Testis (tissue), 3 donors: ENCODE measurements around the gene STAG1. TPM values are rescaled to one million over a fixed set of nuclear protein-coding genes. Genes with fewer than 3 reads are reported as not detected.
"Not testable (repeated sequence)": the region's sequence is repeated elsewhere in the genome, so short reads cannot be mapped to it uniquely, and the experiment has no call there.

ENCODE experiments used
- DNase-seq: peaks from one replicate; pipeline ENCODE4 v3.0.0-alpha.2; 2019
- H3K27ac ChIP-seq, 2 donors: fragments of 200-600 bp; sonication (generic); one replicate each; pipeline ENCODE4 v1.5.1; 2019
- H3K27me3 ChIP-seq: fragments of 200-600 bp; sonication (generic); one replicate; pipeline ENCODE4 v1.5.1; 2019
- H3K36me3 ChIP-seq: fragments of 200-600 bp; sonication (generic); one replicate; pipeline ENCODE4 v1.5.1; 2017; ENCODE audit warnings: low read depth; ENCODE audit errors: missing control alignments
- H3K4me1 ChIP-seq: fragments of 200-600 bp; sonication (generic); one replicate; pipeline ENCODE4 v1.5.1; 2019
- H3K4me3 ChIP-seq, 2 donors: fragments of 200-600 bp; sonication (generic); one replicate each; pipeline ENCODE4 v1.5.1; 2017 to 2019
- H3K9me3 ChIP-seq: fragments of 200-600 bp; sonication (generic); one replicate; pipeline ENCODE4 v1.5.1; 2017
- CTCF ChIP-seq, 3 experiments: fragments of 450-650 bp in 2 of 3; fragments of 200-600 bp in 1 of 3; sonication (generic) in 1 of 3; IDR thresholded peaks; one replicate each; pipeline ENCODE4 v1.5.1; 2016 to 2019; ENCODE audit warnings: antibody characterized with exemption in 3 of 3, mild to moderate bottlenecking in 2 of 3, moderate library complexity in 1 of 3
- POLR2A ChIP-seq: fragments of 450-650 bp; IDR thresholded peaks from one replicate; pipeline ENCODE4 v1.6.1; 2017; ENCODE audit warnings: antibody characterized with exemption, mild to moderate bottlenecking, moderate library complexity
- WGBS, 2 donors: methylation state at CpG; one replicate each; pipeline ENCODE4 v1.1.5; 2018; 5-methylcytosine and 5-hydroxymethylcytosine counted together
- intact Hi-C: fragments of 100-400 bp; cut with DNase I; formaldehyde crosslinking; loops from one replicate; pipeline ENCODE4 v1.15.1; 2023; ENCODE audit warnings: low total_unique reads
- polyA plus RNA-seq: library from polyadenylated mRNA; stranded (reverse); fragments of 350-450 nt; fragmentation: Illumina TruSeq; extraction: RNeasy Lipid Tissue Mini Kit (QIAGEN cat#74804); gene quantifications from one replicate; pipeline ENCODE4 v1.2.3, GENCODE V29; 2014; ENCODE audit warnings: low read depth, low replicate concordance; ENCODE audit not compliant: insufficient read depth
- total RNA-seq, 2 donors: library from RNA; depleted of rRNA; stranded (reverse); fragments of >200 nt; gene quantifications; one replicate each; pipeline ENCODE4 v1.2.3, GENCODE V29; 2016

STAG1 gene
- total and polyA plus RNA-seq, 3 donors from 2014 or later, result 14.3 to 45.3 (median 40.2) TPM

- WGBS, 2 donors, result 96 to 97% methylated on average over 5 of the region's 5 CpGs
- H3K27ac ChIP-seq, result no peak overlapping the region
- no peaks in the 10 kb centered on the region for H3K9me3 ChIP-seq
- TF ChIP-seq CTCF (IDR thresholded peaks at IDR 0.05), result no peak
- H3K36me3 ChIP-seq, result no peaks in the 10 kb centered on the region
- no peak for DNase-seq
- H3K4me1 ChIP-seq, result no peaks in the 10 kb centered on the region
- no peaks in the 10 kb centered on the region for H3K27me3 ChIP-seq
- no peak overlapping the region for H3K4me3 ChIP-seq
- intact Hi-C loops, result no loop called here
Measured at GRCh38 chr3:136720091-136720490, 32.1 kb downstream of the STAG1 start.

- Histone ChIP-seq H3K9me3 (no peaks in the 10 kb centered on the region), H3K36me3 (no peaks in the 10 kb centered on the region), H3K27me3 (no peaks in the 10 kb centered on the region), H3K27ac (no peak overlapping the region), H3K4me1 (no peaks in the 10 kb centered on the region), H3K4me3 (no peak overlapping the region)
- WGBS, 2 donors, result 69 to 84% methylated on average over 1 of the region's 1 CpG
- no peak for TF ChIP-seq POLR2A
- TF ChIP-seq CTCF (IDR thresholded peaks at IDR 0.05), result no peak
- no peak for DNase-seq
- intact Hi-C loops, result no loop called here
Measured at GRCh38 chr3:136716629-136717028, 35.5 kb downstream of the STAG1 start.

- Histone ChIP-seq H3K27ac (no peak overlapping the region), H3K36me3 (no peaks in the 10 kb centered on the region), H3K4me1 (no peaks in the 10 kb centered on the region), H3K27me3 (no peaks in the 10 kb centered on the region), H3K9me3 (no peaks in the 10 kb centered on the region), H3K4me3 (no peak overlapping the region)
- no peak for DNase-seq
- 86 to 92% methylated on average over 6 of the region's 6 CpGs for WGBS, 2 donors
- intact Hi-C loops, result no loop called here
- TF ChIP-seq POLR2A, result no peak
Measured at GRCh38 chr3:136714020-136714419, 38.2 kb downstream of the STAG1 start.

GRCh38 chr3:136712941-136713340 is 39.2 kb downstream of the STAG1 start:
- WGBS, 2 donors, result 89 to 90% methylated on average over 6 of the region's 6 CpGs
- Histone ChIP-seq H3K4me3 (no peak overlapping the region), H3K27ac (no peak overlapping the region), H3K27me3 (no peaks in the 10 kb centered on the region), H3K4me1 (no peaks in the 10 kb centered on the region), H3K9me3 (no peaks in the 10 kb centered on the region), H3K36me3 (no peaks in the 10 kb centered on the region)
- no peak for TF ChIP-seq CTCF (IDR thresholded peaks at IDR 0.05)
- no peak for TF ChIP-seq POLR2A
- intact Hi-C loops, result no loop called here
- no peak for DNase-seq

GRCh38 chr3:136711888-136712287 is 40.3 kb downstream of the STAG1 start:
- 91 to 97% methylated on average over 9 of the region's 9 CpGs for whole genome bisulfite sequencing, 2 donors
- H3K4me3 ChIP-seq, intact Hi-C loops: not testable (repeated sequence)

GRCh38 chr3:136711277-136711676 is 40.9 kb downstream of the STAG1 start:
- intact Hi-C loops, result no loop called here
- Histone ChIP-seq H3K4me3 (no peak overlapping the region), H3K9me3 (no peaks in the 10 kb centered on the region), H3K27ac (no peak overlapping the region), H3K4me1 (no peaks in the 10 kb centered on the region), H3K36me3 (no peaks in the 10 kb centered on the region), H3K27me3 (no peaks in the 10 kb centered on the region)
- no peak for TF ChIP-seq POLR2A
- no peak for TF ChIP-seq CTCF (IDR thresholded peaks at IDR 0.05)
- no peak for DNase-seq
- 69 to 70% methylated on average over 7 of the region's 7 CpGs for WGBS, 2 donors

More at GRCh38 chr3:136711888-136712287, 40.3 kb downstream of the STAG1 start:
- not testable (repeated sequence) for DNase-seq, H3K9me3 ChIP-seq, H3K4me1 ChIP-seq, H3K36me3 ChIP-seq, H3K27ac ChIP-seq, H3K27me3 ChIP-seq

GRCh38 chr3:136709775-136710174 is 42.4 kb downstream of the STAG1 start:
- H3K36me3 ChIP-seq, H3K4me1 ChIP-seq, H3K27me3 ChIP-seq, DNase-seq, intact Hi-C loops, H3K27ac ChIP-seq, H3K9me3 ChIP-seq, H3K4me3 ChIP-seq: not testable (repeated sequence)
- 85 to 100% methylated on average over 1 of the region's 1 CpG for WGBS, 2 donors
